Subcutaneous adipose tissue (tissue), 4 donors: Measurements from ENCODE around the gene ARHGEF9. TPM values are rescaled to one million over a fixed set of nuclear protein-coding genes. Genes with fewer than 3 reads are reported as not detected.

Source experiments
- CTCF ChIP-seq: fragments of 450-650 bp; IDR thresholded peaks from one replicate; pipeline ENCODE4 v1.5.1; 2016; ENCODE audit warnings: low read depth, mild to moderate bottlenecking, control low read depth, antibody characterized with exemption, moderate library complexity
- total RNA-seq, 4 donors: library from RNA; depleted of rRNA; stranded (reverse); fragments of >200 nt; gene quantifications; one replicate each; pipeline ENCODE4 v1.1.0, GENCODE V29; 2016

ARHGEF9 gene
- total RNA-seq: 10 to 100 TPM in 2 of 4 donors, 1 to 10 TPM in 2; 8.8 to 21.7 (median 14.4) TPM

DNA sequence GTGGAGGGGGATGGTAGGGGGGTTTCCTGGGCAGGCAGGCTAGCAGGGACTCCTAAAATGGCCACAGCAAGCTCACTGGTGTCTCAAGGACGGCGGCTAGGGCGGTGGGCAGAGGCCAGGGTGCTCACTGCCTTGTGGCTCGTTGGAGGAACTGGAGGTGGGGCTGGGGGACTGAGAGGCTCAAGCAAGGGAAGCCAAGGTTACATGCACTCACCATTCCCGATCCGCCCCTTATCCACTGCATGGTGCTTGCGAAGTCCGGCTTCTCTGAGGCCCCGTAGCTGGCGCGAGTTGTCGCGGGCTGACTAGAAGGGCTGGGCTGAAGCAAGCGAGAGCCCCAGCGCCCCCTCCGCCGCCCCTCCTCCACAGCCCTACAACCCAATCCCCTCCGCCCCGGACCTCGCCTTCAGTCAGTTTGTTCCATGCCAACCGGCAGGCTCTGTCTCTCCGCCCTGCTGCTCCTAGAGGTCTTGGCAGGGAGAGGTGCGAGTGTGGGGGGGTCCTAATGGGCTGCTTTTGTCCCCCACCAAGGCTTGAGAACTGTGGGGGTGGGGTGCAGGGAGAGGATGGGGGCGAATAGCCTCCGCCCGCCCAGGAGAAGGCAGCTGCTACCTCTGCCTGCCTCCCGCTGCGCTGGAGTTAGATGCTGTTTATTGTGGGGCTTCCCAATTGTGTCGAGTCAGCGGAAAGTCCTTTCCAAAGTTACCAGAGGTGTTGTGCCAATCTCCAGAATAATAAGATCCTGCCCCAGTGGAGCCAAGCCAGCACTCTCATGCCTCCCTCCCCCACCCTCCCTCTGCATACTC, at the start of gene ARHGEF9:
Gene ARHGEF9 (minus strand): TSS at position 313 of the 806 bp plus-strand sequence. CDS start 69 bp downstream, at position 244.
- TF ChIP-seq CTCF: no peak

DNA sequence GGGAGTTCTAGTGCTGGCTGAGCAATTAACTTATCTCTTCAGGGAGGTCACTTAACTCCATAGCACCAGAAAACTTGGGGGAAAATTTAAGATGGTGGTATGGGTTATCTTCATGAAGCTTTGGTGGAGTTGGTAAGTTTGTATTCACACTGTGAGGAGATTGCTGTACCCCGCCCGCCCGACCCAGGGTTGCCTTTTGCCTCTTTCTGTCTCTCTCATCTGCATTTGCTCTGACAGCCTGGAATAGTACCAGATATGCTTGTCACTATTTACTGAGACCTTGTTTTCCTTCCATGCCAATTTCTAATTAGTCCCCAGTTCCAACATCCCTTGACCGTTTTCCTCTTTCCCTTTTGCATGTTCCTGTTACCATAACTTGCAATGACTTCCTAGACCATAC, 33.1 kb upstream of the ARHGEF9 start:
- TF ChIP-seq CTCF: no peak

DNA sequence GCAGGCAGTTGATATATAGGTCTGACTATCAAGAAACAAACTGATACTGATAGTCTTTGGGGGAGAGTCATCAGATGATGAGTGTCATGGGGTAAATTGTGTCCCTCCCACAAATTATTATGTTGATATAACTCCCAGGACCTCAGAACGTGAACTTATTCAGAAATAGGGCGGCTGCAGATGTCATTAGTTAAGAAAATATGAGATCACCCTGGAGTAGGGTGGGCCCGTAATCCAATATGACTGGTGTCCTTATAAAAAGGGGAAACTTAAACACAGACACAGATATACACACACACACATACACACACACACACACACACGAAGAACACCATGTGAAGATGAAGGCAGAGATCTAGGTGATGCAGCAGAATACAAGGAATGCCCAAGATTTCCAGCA, 32.7 kb upstream of the ARHGEF9 start:
- TF ChIP-seq CTCF: no peak

DNA sequence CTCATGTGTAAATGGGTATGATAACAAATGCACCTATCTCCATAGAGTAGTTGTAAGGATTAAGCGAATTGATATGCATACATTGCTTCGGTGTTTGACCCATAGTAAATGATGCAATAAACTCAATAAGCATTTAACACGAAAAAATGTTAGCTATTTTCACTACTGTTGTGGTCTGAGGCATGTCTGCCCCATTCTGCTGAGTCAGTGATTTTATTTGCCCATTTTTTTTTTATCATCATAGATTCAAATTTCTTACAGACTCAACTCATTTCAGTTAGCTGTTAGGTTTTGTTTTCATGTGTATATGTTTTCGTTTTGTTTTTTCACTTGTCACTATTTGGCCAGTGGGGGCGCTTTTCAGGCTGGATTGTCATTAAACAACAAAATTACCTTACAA, 27.8 kb upstream of the ARHGEF9 start:
- no peak for TF ChIP-seq CTCF

DNA sequence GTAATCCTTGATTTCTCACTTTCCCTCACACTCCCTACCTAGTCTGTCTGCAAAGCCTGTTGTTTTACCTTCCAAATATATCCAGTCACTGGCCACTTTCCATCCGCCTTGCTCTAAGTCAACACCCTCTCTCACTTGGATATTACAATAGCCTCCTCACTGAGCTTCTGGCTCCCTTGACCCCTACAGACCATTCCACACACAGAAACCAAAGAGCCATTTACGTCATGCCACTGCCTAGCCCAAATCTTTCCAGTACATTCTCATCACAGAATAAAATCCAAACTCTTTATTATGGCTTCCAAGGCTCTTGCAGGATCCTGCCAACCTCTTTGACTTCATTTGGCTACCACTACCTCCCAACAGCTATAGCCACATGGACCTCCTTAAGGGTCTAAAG, 25.7 kb upstream of the ARHGEF9 start:
- TF ChIP-seq CTCF: no peak

GRCh38 chrX:63809173-63809572, 24.2 kb upstream of the ARHGEF9 start:
- no peak for TF ChIP-seq CTCF

DNA sequence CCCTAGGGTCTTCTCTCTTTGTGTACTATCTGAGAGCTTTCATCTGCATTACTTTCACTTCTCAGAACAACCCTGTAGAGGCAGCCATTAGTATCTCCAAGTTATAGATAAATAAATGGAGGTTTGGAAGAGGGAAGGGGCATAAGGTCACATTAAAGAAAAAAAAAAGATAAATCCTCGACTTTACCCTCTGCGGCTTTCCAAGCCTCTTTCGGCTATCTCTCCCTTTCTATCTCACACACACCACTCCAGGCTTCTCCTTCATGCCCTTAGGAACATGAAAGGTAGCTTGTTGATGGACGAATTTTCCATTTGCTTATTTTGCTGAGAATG, 660 bp upstream of the ARHGEF9 start:
- TF ChIP-seq CTCF: no peak
